Measurements from ENCODE around the gene TRMT1.

The TRMT1 gene

GRCh38 chr19:13069415-13070359 is 46.9 kb downstream of the TRMT1 start:
- DNase-seq, result no peak

GRCh38 chr19:13068085-13068846 is 48.3 kb downstream of the TRMT1 start:
- no peak for DNase-seq

- DNase-seq, result no peak
These were observed 49.4 kb downstream of the TRMT1 start for GRCh38 chr19:13066933-13067807.

GRCh38 chr19:13066226-13066625 is 50.3 kb downstream of the TRMT1 start:
- no peak for DNase-seq

GRCh38 chr19:13064092-13064489 is 52.4 kb downstream of the TRMT1 start:
- DNase-seq, result no peak

GRCh38 chr19:13063461-13064091 is 53.0 kb downstream of the TRMT1 start:
- no peak for DNase-seq

- DNase-seq, result no peak
These were observed 54.2 kb downstream of the TRMT1 start for GRCh38 chr19:13062317-13062716.

- DNase-seq, result no peak
These were observed 55.3 kb downstream of the TRMT1 start for GRCh38 chr19:13060964-13061927.

GRCh38 chr19:13060233-13060963 is 56.1 kb downstream of the TRMT1 start:
- no peak for DNase-seq

- DNase-seq, result no peak
These were observed 57.4 kb downstream of the TRMT1 start for GRCh38 chr19:13058951-13059660.

- DNase-seq, result no peak
These were observed 58.8 kb downstream of the TRMT1 start for GRCh38 chr19:13057744-13058143.

GRCh38 chr19:13057147-13057572 is 59.4 kb downstream of the TRMT1 start:
- no peak for DNase-seq

- no peak for DNase-seq
These were observed 60.4 kb downstream of the TRMT1 start for GRCh38 chr19:13056052-13056660.

- DNase-seq, result no peak
These were observed 61.1 kb downstream of the TRMT1 start for GRCh38 chr19:13055213-13056051.
